ENCODE data around the gene OR2A5. TPM values are rescaled to one million over a fixed set of nuclear protein-coding genes. Genes with fewer than 3 reads are reported as not detected.

Gene OR2A5
- not detected for total RNA-seq

GRCh38 chr7:144048648-144049047, at the start of gene OR2A5:
OR2A5 (plus strand) TSS chr7:144048948; CDS start chr7:144050402, 1,454 bp downstream.
- no peaks in the 10 kb centered on the region for H3K9me3 ChIP-seq
- H3K4me3 ChIP-seq: no peak within 1 kb of the TSS
- 13% methylated on average over 1 of the region's 1 CpG for WGBS
- no peak for DNase-seq (ENCODE audit: low spot score)
- no peaks in the 10 kb centered on the region for H3K36me3 ChIP-seq
- TF ChIP-seq POLR2A (IDR thresholded peaks at IDR 0.05): no peak
- no peaks in the 10 kb centered on the region for H3K27me3 ChIP-seq (replicated peaks; ENCODE audit: insufficient read depth)
- H3K27ac ChIP-seq: no peak within 1 kb of the TSS
- H3K4me1 ChIP-seq (replicated peaks): no peaks in the 10 kb centered on the region
- intact Hi-C loops (cut with DNase I): no loop called here

DNA sequence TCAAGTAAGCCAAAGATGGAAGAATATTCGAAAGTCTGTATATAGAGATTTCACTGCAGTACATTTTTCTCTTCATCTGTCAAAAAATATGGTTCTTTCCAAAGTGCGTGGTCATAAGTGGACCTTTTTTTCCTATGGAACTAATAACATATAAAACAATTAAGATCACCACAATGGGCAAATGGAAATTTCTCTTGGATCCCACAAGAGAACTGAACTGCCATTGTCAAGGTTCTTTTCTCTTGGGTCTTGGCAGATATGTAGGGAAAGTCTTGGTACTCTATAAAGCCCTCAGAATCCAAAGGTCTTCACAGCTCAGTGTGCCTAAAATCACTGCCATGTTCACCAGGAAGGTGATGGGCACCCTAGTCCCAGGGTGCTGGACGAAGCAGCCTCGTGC, 48.7 kb upstream of the OR2A5 start, which contains the start of gene OR6B1:
Gene OR6B1, plus strand, starts transcription at position 301 of the 400 bp plus-strand sequence. CDS start 3,677 bp downstream, outside the sequence.
- TF ChIP-seq POLR2A (IDR thresholded peaks at IDR 0.05) (no peak), POLR2AphosphoS5 (IDR thresholded peaks at IDR 0.05) (no peak)
- TF ChIP-seq, protein P1, sequence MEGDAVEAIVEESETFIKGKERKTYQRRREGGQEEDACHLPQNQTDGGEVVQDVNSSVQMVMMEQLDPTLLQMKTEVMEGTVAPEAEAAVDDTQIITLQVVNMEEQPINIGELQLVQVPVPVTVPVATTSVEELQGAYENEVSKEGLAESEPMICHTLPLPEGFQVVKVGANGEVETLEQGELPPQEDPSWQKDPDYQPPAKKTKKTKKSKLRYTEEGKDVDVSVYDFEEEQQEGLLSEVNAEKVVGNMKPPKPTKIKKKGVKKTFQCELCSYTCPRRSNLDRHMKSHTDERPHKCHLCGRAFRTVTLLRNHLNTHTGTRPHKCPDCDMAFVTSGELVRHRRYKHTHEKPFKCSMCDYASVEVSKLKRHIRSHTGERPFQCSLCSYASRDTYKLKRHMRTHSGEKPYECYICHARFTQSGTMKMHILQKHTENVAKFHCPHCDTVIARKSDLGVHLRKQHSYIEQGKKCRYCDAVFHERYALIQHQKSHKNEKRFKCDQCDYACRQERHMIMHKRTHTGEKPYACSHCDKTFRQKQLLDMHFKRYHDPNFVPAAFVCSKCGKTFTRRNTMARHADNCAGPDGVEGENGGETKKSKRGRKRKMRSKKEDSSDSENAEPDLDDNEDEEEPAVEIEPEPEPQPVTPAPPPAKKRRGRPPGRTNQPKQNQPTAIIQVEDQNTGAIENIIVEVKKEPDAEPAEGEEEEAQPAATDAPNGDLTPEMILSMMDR (IDR thresholded peaks at IDR 0.05): no peak
- H3K9me3 ChIP-seq: no peaks in the 10 kb centered on the region
- DNase-seq (ENCODE audit: low spot score): no peak
- H3K36me3 ChIP-seq: no peaks in the 10 kb centered on the region
- H3K27ac ChIP-seq: no peak within 1 kb of the TSS
- no peaks in the 10 kb centered on the region for H3K27me3 ChIP-seq (replicated peaks; ENCODE audit: insufficient read depth)
- H3K4me1 ChIP-seq (replicated peaks): no peaks in the 10 kb centered on the region
- 92% methylated on average over 4 of the region's 4 CpGs for WGBS
- intact Hi-C loops (cut with DNase I): no loop called here
- no peak within 1 kb of the TSS for H3K4me3 ChIP-seq

DNA sequence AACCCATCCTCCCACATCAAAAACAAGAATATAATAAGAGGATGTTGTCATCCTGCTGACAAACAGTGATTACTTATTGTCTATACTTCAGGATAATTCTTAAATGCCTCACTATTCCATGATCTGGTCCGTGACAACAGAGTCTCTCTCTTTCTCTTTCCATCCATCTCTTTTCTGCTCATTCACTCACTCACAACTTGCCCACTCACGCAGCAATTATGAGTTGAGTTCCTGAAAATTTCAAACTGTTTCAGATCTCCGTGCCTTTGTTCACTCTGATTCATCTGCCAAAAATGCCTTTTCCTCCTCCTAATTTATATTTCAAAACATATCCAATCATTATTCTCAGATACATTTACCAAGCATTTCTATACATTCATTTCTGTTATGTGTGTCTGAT, 47.2 kb upstream of the OR2A5 start:
- 74% methylated on average over 3 of the region's 3 CpGs for WGBS
- Histone ChIP-seq H3K27me3 (replicated peaks; ENCODE audit: insufficient read depth) (no peaks in the 10 kb centered on the region), H3K4me1 (replicated peaks) (no peaks in the 10 kb centered on the region), H3K36me3 (no peaks in the 10 kb centered on the region), H3K27ac (no peak overlapping the region), H3K4me3 (no peak overlapping the region), H3K9me3 (no peaks in the 10 kb centered on the region)
- TF ChIP-seq, protein P1 (IDR thresholded peaks at IDR 0.05): no peak
- DNase-seq (ENCODE audit: low spot score): no peak
- intact Hi-C loops (cut with DNase I): no loop called here

DNA sequence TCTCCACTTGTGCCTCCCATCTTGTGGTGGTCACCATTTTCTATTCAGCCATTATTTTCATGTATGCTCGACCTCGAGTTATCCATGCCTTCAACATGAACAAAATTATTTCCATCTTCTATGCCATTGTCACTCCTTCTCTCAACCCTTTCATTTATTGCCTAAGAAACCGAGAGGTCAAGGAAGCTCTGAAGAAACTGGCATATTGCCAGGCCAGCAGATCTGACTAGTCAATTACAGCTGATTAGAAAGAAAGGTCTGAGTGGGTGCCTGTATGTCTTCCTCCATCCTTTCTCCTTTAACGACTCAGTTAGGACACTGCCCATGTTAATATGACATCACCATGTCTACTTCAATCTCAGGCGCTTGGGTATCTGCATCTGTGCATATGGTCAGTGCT, 44.0 kb upstream of the OR2A5 start:
- H3K36me3 ChIP-seq: no peaks in the 10 kb centered on the region
- H3K27ac ChIP-seq: no peak overlapping the region
- H3K4me3 ChIP-seq: no peak overlapping the region
- H3K9me3 ChIP-seq: no peaks in the 10 kb centered on the region
- no peak for DNase-seq (ENCODE audit: low spot score)
- 86% methylated on average over 5 of the region's 5 CpGs for WGBS
- H3K4me1 ChIP-seq (replicated peaks): no peaks in the 10 kb centered on the region
- intact Hi-C loops (cut with DNase I): no loop called here
- no peaks in the 10 kb centered on the region for H3K27me3 ChIP-seq (replicated peaks; ENCODE audit: insufficient read depth)
- TF ChIP-seq POLR2A (IDR thresholded peaks at IDR 0.05) (no peak), POLR2AphosphoS5 (IDR thresholded peaks at IDR 0.05) (no peak)
- TF ChIP-seq, protein P1 (IDR thresholded peaks at IDR 0.05): no peak

- Histone ChIP-seq H3K4me3 (no peak overlapping the region), H3K27me3 (replicated peaks; ENCODE audit: insufficient read depth) (no peaks in the 10 kb centered on the region), H3K9me3 (no peaks in the 10 kb centered on the region), H3K36me3 (no peaks in the 10 kb centered on the region), H3K27ac (no peak overlapping the region), H3K4me1 (replicated peaks) (no peaks in the 10 kb centered on the region)
- 33% methylated on average over 1 of the region's 1 CpG for WGBS
- no peak for DNase-seq (ENCODE audit: low spot score)
- TF ChIP-seq, protein P1 (IDR thresholded peaks at IDR 0.05): no peak
- TF ChIP-seq POLR2AphosphoS5 (IDR thresholded peaks at IDR 0.05) (no peak), POLR2A (IDR thresholded peaks at IDR 0.05) (no peak)
- intact Hi-C loops (cut with DNase I): no loop called here
These were observed 42.6 kb upstream of the OR2A5 start for GRCh38 chr7:144006029-144006691.

Data from prostate gland (tissue), 2 donors.